IPS-NIHi7 (cell line): Measurements from ENCODE around the gene PSME3IP1.
A peak's percentile ranks its signal among the peaks of the same experiment; 100 is the strongest.
"Not testable (repeated sequence)": the region's sequence is repeated elsewhere in the genome, so short reads cannot be mapped to it uniquely, and the experiment has no call there.

ENCODE experiments used
- DNase-seq: peaks from one replicate; pipeline ENCODE4 v3.0.0; 2012; ENCODE audit warnings: mixed read lengths; ENCODE audit errors: extremely low spot score

PSME3IP1 gene

GRCh38 chr16:57185945-57186871, at the start of gene PSME3IP1, which contains the start of gene RSPRY1:
TSS of gene PSME3IP1 (minus strand) at chr16:57186039. CDS start at chr16:57173854, 12,185 bp downstream.
TSS of gene RSPRY1 (plus strand) at chr16:57186329. CDS start at chr16:57204659, 18,330 bp downstream.
- peak; percentile 100 for DNase-seq

GRCh38 chr16:57235128-57236021, 49.5 kb upstream of the PSME3IP1 start:
- DNase-seq = peak; percentile 20

GRCh38 chr16:57234707-57235092, 48.9 kb upstream of the PSME3IP1 start:
- DNase-seq = no peak

GRCh38 chr16:57233944-57234706, 48.3 kb upstream of the PSME3IP1 start:
- DNase-seq = no peak

- no peak for DNase-seq
Observed at GRCh38 chr16:57231821-57232350, 46.0 kb upstream of the PSME3IP1 start.

GRCh38 chr16:57229079-57229478, 43.2 kb upstream of the PSME3IP1 start:
- DNase-seq = no peak

GRCh38 chr16:57226701-57227621, 41.1 kb upstream of the PSME3IP1 start:
- no peak for DNase-seq

GRCh38 chr16:57225978-57226377, 40.1 kb upstream of the PSME3IP1 start:
- no peak for DNase-seq

GRCh38 chr16:57224651-57225335, 39.0 kb upstream of the PSME3IP1 start:
- no peak for DNase-seq

- DNase-seq = no peak
Observed at GRCh38 chr16:57223057-57223456, 37.2 kb upstream of the PSME3IP1 start.

GRCh38 chr16:57216968-57217367, 31.1 kb upstream of the PSME3IP1 start:
- no peak for DNase-seq

- DNase-seq = no peak
Observed at GRCh38 chr16:57213462-57213861, 27.6 kb upstream of the PSME3IP1 start.

- DNase-seq = no peak
Observed at GRCh38 chr16:57209780-57210179, 23.9 kb upstream of the PSME3IP1 start.

GRCh38 chr16:57208926-57209325, 23.1 kb upstream of the PSME3IP1 start:
- DNase-seq = no peak

GRCh38 chr16:57204675-57205074, 18.8 kb upstream of the PSME3IP1 start:
- DNase-seq = peak; percentile 35

- DNase-seq = no peak
Observed at GRCh38 chr16:57203451-57203850, 17.6 kb upstream of the PSME3IP1 start.

GRCh38 chr16:57202095-57202886, 16.5 kb upstream of the PSME3IP1 start:
- no peak for DNase-seq

- DNase-seq = not testable (repeated sequence)
Observed at GRCh38 chr16:57200926-57201325, 15.1 kb upstream of the PSME3IP1 start.

- not testable (repeated sequence) for DNase-seq
Observed at GRCh38 chr16:57200321-57200720, 14.5 kb upstream of the PSME3IP1 start.
